Measurements from ENCODE around the gene HFE.

GRCh38 chr6:26086211-26086610 lies 1.0 kb upstream of the HFE start:
- no peak for TF ChIP-seq ZFP30 (CRISPR knock-in tag; IDR thresholded peaks at IDR 0.05)
- TF ChIP-seq, protein P1, sequence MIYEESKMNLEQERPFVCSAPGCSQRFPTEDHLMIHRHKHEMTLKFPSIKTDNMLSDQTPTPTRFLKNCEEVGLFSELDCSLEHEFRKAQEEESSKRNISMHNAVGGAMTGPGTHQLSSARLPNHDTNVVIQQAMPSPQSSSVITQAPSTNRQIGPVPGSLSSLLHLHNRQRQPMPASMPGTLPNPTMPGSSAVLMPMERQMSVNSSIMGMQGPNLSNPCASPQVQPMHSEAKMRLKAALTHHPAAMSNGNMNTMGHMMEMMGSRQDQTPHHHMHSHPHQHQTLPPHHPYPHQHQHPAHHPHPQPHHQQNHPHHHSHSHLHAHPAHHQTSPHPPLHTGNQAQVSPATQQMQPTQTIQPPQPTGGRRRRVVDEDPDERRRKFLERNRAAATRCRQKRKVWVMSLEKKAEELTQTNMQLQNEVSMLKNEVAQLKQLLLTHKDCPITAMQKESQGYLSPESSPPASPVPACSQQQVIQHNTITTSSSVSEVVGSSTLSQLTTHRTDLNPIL (CRISPR knock-in tag; IDR thresholded peaks at IDR 0.05; ENCODE audit: low read depth) = no peak
